ENCODE measurements around the gene C1orf159. TPM values are rescaled to one million over a fixed set of nuclear protein-coding genes. Genes with fewer than 3 reads are reported as not detected.
"Not testable (repeated sequence)": the region's sequence is repeated elsewhere in the genome, so short reads cannot be mapped to it uniquely, and the experiment has no call there.

The C1orf159 gene
- total RNA-seq, 2 donors from 2014 or later = 8.8 to 13.2 TPM

GRCh38 chr1:1080951-1081310, 35.0 kb downstream of the C1orf159 start:
- TF ChIP-seq CTCF (IDR thresholded peaks at IDR 0.05) (no peak), POLR2A (IDR thresholded peaks at IDR 0.05) (no peak)
- H3K9me3 ChIP-seq = no peaks in the 10 kb centered on the region
- H3K27ac ChIP-seq = no peak overlapping the region
- H3K4me1 ChIP-seq = peaks cover 14% of the 10 kb centered on the region
- ATAC-seq = no peak
- intact Hi-C loops (cut with DNase I) = no loop called here
- no peaks in the 10 kb centered on the region for H3K36me3 ChIP-seq (replicated peaks in 1 of 2; ENCODE audit: insufficient read depth in 1 of 2, low read depth in 2 of 2)
- 25 to 40% methylated on average over 1 to 6 of the region's 9 CpGs for WGBS, 2 donors
- H3K27me3 ChIP-seq = no peaks in the 10 kb centered on the region
- peak in 2 of 4 donors; percentile 5 to 11 for DNase-seq
- H3K4me3 ChIP-seq = no peak overlapping the region

DNA sequence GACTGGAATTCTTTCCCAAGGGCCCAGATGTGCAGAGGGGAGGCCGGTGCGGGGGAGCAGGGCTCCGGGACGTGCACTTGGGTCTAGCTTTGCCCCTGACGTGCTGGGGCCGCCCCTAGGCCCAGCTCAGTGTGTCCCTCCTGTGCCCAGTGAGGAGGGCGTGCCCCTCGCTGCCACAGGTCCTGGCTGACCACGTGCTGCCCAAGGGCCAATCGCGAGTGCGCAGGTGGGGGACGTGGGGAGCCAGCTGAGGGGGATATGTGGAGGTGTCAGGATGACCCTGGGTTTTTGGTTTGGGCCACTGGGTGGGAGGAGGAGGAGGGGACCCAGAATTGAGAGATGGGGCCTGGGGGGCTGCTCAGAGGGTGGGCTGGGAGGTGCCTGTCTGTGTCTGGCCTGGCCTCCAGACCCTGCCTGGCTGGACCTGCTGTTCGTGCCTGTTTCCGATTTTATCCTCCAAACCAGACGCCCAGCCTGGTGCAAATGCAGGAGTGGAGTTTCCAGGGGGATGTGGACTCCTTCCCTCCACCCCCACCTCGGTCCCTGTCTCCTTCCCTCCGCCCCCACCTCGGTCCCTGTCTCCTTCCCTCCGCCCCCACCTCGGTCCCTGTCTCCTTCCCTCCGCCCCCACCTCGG, 35.6 kb downstream of the C1orf159 start:
- Histone ChIP-seq H3K36me3 (replicated peaks in 1 of 2; ENCODE audit: insufficient read depth in 1 of 2, low read depth in 2 of 2) (no peaks in the 10 kb centered on the region), H3K4me3 (no peak overlapping the region), H3K27me3 (no peaks in the 10 kb centered on the region), H3K9me3 (no peaks in the 10 kb centered on the region), H3K27ac (peak overlapping the region; percentile 88 to 93 (median 90)), H3K4me1 (peaks cover 14% of the 10 kb centered on the region)
- intact Hi-C loops (cut with DNase I) = no loop called here
- no peak for TF ChIP-seq CTCF (IDR thresholded peaks at IDR 0.05)
- TF ChIP-seq POLR2A (IDR thresholded peaks at IDR 0.05) = peak in 1 of 3 donors; percentile 16
- peak; percentile 48 to 70 (median 62) for DNase-seq
- peak; percentile 70 for ATAC-seq
- WGBS, 2 donors = 6 to 18% methylated on average over 4 to 21 of the region's 23 CpGs

- peaks cover 14% of the 10 kb centered on the region for H3K4me1 ChIP-seq
- DNase-seq (peak; percentile 81 to 92 (median 88)), ATAC-seq (peak; percentile 93)
- WGBS, 2 donors = 0 to 2% methylated on average over 5 to 37 of the region's 38 CpGs
- no peaks in the 10 kb centered on the region for H3K9me3 ChIP-seq
- no peaks in the 10 kb centered on the region for H3K27me3 ChIP-seq
- no peak overlapping the region for H3K4me3 ChIP-seq
- peak overlapping the region; percentile 88 to 93 (median 90) for H3K27ac ChIP-seq
- intact Hi-C loops (cut with DNase I) = no loop called here
- TF ChIP-seq CTCF (IDR thresholded peaks at IDR 0.05) (no peak), POLR2A (IDR thresholded peaks at IDR 0.05) (peak; percentile 35 to 69 (median 53))
- no peaks in the 10 kb centered on the region for H3K36me3 ChIP-seq (replicated peaks in 1 of 2; ENCODE audit: insufficient read depth in 1 of 2, low read depth in 2 of 2)
These were observed 36.3 kb downstream of the C1orf159 start for GRCh38 chr1:1079408-1080121.

GRCh38 chr1:1077396-1077795, 38.5 kb downstream of the C1orf159 start:
- H3K36me3 ChIP-seq (replicated peaks in 1 of 2; ENCODE audit: insufficient read depth in 1 of 2, low read depth in 2 of 2); DNase-seq; ATAC-seq; intact Hi-C loops (cut with DNase I); H3K9me3 ChIP-seq; H3K27me3 ChIP-seq; H3K27ac ChIP-seq; H3K4me3 ChIP-seq: not testable (repeated sequence)
- WGBS, 2 donors = 100% methylated on average over 1 of the region's 21 CpGs; no CpG with 5 or more reads in 1 of the 2 donors
- H3K4me1 ChIP-seq = peaks cover 22% of the 10 kb centered on the region

GRCh38 chr1:1075148-1075935, 40.5 kb downstream of the C1orf159 start:
- TF ChIP-seq CTCF (IDR thresholded peaks at IDR 0.05) (no peak), POLR2A (IDR thresholded peaks at IDR 0.05) (no peak)
- intact Hi-C loops (cut with DNase I) = no loop called here
- WGBS, 2 donors = 54 to 71% methylated on average over 6 to 14 of the region's 21 CpGs
- Histone ChIP-seq H3K9me3 (no peaks in the 10 kb centered on the region), H3K4me1 (peaks cover 21% of the 10 kb centered on the region), H3K4me3 (no peak overlapping the region), H3K27ac (no peak overlapping the region), H3K27me3 (no peaks in the 10 kb centered on the region), H3K36me3 (replicated peaks in 1 of 2; ENCODE audit: insufficient read depth in 1 of 2, low read depth in 2 of 2) (no peaks in the 10 kb centered on the region)
- ATAC-seq = no peak
- no peak for DNase-seq
